ENCODE results near the gene OLFM3.

GRCh38 chr1:101929343-101929742 is 67.4 kb downstream of the OLFM3 start:
- TF ChIP-seq CTCF (IDR thresholded peaks at IDR 0.05) = no peak
- TF ChIP-seq POLR2A (IDR thresholded peaks at IDR 0.05) = no peak
